Activated naive CD4-positive, alpha-beta T cell treated with anti-CD3 and anti-CD28 coated beads, Interleukin-2, amount 10 ng/mL, durations not matched to agents 5 hours and 36 hours (primary cell): ENCODE results near the gene UGT1A6. TPM values are rescaled to one million over a fixed set of nuclear protein-coding genes. Genes with fewer than 3 reads are reported as not detected.

Source experiments
- total RNA-seq, 2 experiments: library from RNA; stranded (reverse); gene quantifications; one replicate each; pipeline ENCODE4 v1.2.3, GENCODE V29; 2021

Gene UGT1A6
- not detected for total RNA-seq

DNA sequence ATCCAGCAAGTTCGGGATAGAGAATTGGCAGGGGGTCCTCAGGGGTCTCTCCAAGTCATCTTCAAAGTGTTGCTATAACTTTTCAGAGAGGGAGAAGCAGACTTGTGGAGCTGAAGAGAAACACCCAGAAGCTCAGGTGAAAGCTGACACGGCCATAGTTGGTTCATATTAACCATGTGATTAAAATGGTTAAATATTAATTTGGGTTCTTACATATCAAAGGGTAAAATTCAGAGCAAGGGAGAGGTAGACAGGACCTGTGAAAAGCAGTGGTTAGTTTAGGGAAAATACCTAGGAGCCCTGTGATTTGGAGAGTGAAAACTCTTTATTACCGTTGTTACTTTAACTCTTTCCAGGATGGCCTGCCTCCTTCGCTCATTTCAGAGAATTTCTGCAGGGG is at the start of gene UGT1A6:
TSS of gene UGT1A6 (plus strand) at position 243 of the 400 bp plus-strand sequence. CDS start at position 358, 115 bp downstream.

DNA sequence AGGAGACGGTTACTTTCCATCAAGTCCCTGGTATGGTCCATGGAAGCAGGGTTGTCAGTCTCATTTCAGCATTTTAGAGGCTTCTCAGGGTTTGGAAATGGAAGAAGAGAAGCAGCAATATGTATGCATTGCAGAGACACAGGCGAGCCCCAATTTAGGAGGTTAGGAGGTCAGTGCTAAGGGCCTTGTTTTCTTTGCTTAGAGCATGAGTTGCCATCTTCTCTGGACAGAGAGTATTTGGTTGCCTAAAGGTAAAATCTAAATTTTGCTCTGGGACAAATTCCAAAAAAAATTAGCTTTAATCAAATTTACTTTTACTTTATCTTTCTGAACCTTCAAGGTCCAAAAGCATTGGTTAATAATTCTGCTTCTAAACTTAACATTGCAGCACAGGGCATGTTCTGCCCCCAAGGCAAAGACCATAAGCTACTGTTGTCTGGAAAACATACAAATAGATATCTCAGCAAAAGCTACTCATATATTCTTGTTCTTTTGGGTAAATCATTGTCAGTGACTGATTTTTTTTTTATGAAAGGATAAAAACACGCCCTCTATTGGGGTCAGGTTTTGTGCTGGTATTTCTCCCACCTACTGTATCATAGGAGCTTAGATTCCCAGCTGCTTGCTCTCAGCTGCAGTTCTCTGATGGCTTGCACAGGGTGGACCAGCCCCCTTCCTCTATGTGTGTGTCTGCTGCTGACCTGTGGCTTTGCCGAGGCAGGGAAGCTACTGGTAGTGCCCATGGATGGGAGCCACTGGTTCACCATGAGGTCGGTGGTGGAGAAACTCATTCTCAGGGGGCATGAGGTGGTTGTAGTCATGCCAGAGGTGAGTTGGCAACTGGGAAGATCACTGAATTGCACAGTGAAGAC is 21.2 kb upstream of the UGT1A6 start, which contains the start of gene UGT1A9:
TSS of gene UGT1A9 (plus strand) at position 609 of the 872 bp plus-strand sequence. CDS start at position 646, 37 bp downstream.

DNA sequence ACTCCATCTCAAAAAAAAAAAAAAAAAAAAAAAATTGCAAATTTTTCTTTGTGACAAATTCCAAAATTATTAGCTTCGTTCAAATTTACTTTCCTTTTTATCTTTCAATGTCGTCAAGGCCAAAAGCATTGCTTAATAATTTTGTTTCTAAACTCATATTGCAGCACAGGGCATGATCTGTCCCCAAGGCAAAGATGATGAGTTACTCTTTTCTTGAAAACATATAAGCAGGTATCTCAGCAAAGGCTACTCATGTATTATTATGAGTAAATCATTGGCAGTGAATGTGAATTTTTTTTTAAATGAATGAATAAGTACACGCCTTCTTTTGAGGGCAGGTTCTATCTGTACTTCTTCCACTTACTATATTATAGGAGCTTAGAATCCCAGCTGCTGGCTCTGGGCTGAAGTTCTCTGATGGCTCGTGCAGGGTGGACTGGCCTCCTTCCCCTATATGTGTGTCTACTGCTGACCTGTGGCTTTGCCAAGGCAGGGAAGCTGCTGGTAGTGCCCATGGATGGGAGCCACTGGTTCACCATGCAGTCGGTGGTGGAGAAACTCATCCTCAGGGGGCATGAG is 11.1 kb upstream of the UGT1A6 start, which contains the start of gene UGT1A7:
TSS of gene UGT1A7 (plus strand) at position 381 of the 579 bp plus-strand sequence. CDS start at position 418, 37 bp downstream.

DNA sequence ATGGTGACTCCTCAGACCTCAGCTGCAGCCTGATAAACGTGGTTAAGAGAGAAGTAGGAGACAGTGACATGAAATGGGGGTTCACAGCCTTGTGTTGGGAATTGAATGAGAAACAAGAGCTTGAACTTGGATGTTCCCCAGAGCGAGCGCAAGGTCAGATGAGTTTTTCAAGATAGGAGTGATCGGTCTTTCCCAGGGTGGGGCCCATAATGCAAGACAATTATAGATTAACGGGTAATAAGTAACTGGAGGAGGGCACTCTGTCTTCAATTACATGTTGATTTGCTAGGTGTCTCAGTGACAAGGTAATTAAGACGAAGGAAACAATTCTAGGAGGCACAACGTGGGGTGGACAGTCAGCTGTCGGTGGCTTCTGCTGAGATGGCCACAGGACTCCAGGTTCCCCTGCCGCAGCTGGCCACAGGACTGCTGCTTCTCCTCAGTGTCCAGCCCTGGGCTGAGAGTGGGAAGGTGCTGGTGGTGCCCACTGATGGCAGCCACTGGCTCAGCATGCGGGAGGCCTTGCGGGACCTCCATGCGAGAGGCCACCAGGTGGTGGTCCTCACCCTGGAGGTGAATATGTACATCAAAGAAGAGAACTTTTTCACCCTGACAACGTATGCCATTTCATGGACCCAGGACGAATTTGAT is 20.0 kb downstream of the UGT1A6 start, which contains the start of gene UGT1A5:
TSS of gene UGT1A5 (plus strand) at position 297 of the 651 bp plus-strand sequence. CDS start at position 382, 85 bp downstream.

DNA sequence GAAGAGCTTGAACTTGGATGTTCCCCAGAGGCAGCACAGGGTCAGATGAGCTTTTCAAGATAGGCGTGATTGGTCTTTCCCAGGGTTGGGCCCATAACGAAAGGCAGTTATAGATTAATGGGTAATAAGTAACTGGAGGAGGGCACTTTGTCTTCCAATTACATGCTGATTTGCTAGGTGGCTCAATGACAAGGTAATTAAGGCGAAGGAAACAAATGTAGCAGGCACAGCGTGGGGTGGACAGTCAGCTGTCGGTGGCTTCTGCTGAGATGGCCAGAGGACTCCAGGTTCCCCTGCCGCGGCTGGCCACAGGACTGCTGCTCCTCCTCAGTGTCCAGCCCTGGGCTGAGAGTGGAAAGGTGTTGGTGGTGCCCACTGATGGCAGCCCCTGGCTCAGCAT is 25.9 kb downstream of the UGT1A6 start, which contains the start of gene UGT1A4:
TSS of gene UGT1A4 (plus strand) at position 185 of the 400 bp plus-strand sequence. CDS start at position 270, 85 bp downstream.

DNA sequence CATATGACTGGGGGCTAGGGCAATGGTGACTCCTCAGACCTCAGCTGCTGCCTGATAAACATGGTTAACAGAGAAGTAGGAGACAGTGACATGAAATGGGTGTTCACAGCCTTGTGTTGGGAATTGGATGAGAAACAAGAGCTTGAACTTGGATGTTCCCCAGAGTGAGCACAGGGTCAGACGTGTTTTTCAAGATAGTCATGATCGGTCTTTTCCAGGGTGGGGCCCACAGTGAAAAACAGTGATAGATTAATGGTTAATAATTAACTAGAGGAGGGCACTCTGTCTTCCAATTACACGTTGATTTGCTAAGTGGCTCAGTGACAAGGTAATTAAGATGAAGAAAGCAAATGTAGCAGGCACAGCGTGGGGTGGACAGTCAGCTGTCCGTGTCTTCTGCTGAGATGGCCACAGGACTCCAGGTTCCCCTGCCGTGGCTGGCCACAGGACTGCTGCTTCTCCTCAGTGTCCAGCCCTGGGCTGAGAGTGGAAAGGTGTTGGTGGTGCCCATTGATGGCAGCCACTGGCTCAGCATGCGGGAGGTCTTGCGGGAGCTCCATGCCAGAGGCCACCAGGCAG is 36.1 kb downstream of the UGT1A6 start, which contains the start of gene UGT1A3:
TSS of gene UGT1A3 (plus strand) at position 320 of the 579 bp plus-strand sequence. CDS start at position 405, 85 bp downstream.

GRCh38 chr2:233760043-233760442 is 67.4 kb downstream of the UGT1A6 start, which contains the start of gene UGT1A1:
TSS of gene UGT1A1 (plus strand) at chr2:233760270. CDS start at chr2:233760288, 18 bp downstream.

GRCh38 chr2:233778030-233778429 is 85.3 kb downstream of the UGT1A6 start, which contains the start of gene MROH2A:
TSS of gene MROH2A (plus strand) at chr2:233778330. CDS start at chr2:233779359, 1,029 bp downstream.

Other genes with a start within 250 kb of the UGT1A6 start
- 10 to 100 TPM; 18.7 to 20.3 TPM for gene USP40, start 126.1 kb upstream of the UGT1A6 start, total RNA-seq
- gene UGT1A8, start 75.3 kb upstream of the UGT1A6 start, total RNA-seq: not detected
- gene UGT1A10, start 56.4 kb upstream of the UGT1A6 start, total RNA-seq: not detected
- not detected for gene UGT1A9, start 21.0 kb upstream of the UGT1A6 start, total RNA-seq
- not detected for gene UGT1A7, start 11.0 kb upstream of the UGT1A6 start, total RNA-seq
- not detected for gene UGT1A5, start 20.0 kb downstream of the UGT1A6 start, total RNA-seq
- gene UGT1A4, start 25.8 kb downstream of the UGT1A6 start, total RNA-seq: not detected
- gene UGT1A3, start 36.2 kb downstream of the UGT1A6 start, total RNA-seq: not detected
- gene UGT1A1, start 67.4 kb downstream of the UGT1A6 start, total RNA-seq: not detected
- gene MROH2A, start 85.4 kb downstream of the UGT1A6 start, total RNA-seq: not detected
- 10 to 100 TPM; 92.0 to 93.8 TPM for gene HJURP, start 161.6 kb downstream of the UGT1A6 start, total RNA-seq
- not detected for gene TRPM8, start 224.5 kb downstream of the UGT1A6 start, total RNA-seq